ENCODE measurements around the gene PTPRN2.
"Not testable (repeated sequence)": the region's sequence is repeated elsewhere in the genome, so short reads cannot be mapped to it uniquely, and the experiment has no call there.

Gene PTPRN2

DNA sequence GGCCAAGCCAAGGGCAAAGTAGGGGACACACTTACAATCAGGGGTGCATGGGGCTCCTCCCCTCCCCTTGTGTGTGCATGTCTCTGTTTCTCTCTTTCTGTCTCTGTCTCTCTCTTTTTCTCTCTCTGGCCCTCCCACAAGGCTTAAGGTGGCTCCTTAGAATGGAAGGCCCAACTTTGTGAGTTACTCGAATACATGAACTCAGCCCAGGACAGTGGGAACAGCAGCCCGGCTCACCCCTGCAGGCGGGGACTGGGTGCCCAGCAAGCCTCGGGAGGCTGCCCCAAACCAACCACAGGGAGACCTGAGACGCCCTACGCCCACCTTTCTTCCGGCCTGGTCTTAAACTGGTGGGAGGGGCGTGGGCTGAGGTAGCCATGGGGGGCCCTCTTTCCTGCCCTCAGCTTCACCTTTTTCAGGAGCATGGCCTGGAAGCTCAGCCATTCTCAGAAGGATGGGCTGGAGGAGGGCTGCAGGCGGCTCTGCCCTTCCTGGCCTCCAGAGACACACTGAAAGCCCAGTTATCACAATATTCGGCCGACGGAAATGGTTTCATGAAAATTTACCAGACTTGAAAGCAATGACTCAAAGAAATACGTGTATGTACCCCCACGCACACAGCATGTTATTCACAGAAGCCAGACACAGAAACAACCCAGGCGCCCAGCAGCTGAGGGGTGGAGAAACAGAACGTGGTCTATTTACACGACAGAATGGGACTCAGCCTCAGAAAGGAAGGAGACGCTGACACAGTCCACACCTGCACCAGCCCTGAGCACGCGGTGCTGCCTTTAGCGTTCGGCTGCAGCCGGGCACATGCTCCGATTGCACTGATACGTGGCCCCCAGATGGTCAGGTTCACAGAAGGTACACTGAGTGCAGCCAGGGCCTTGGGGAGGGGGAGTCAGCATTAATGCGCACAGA is 229.5 kb downstream of the PTPRN2 start:
- DNase-seq, result no peak

DNA sequence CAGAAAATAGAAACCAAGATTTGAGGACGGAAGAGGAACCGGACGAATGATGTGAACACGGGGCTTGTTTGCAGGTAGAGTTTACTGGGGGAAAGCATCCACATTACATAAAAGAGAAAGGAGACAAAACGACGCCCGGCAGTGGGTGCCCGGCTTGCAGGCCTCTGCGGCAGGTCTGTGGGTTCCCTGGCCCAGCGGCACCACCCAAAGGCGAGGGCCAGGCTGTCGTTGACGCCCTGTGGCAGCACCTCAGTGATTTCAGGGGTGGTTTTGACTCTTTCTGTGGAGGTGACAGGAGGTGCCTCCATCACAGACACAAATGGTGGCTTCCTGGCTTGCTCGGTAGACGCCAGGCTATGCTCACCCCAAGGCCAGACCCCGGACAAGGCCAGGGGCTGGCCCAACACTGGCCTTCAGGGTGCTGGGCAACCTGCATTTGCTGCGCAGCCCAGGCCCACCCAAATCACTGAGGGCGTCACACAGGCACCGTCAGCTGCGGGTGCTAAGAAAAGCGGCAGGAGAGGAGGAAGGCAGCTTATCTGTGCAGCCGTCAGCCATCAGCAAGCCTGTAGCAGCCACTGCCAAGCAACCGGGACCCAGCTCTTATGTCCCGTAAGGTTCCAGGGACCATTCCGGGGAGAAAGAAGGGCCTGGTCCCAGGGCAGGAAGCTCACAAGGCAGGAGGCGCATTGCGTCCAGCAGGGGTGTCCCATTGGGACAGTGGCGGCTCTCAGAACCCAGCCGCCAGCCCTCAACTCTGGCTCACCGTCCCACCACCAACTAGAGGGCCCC is 230.3 kb downstream of the PTPRN2 start:
- DNase-seq, result no peak

DNA sequence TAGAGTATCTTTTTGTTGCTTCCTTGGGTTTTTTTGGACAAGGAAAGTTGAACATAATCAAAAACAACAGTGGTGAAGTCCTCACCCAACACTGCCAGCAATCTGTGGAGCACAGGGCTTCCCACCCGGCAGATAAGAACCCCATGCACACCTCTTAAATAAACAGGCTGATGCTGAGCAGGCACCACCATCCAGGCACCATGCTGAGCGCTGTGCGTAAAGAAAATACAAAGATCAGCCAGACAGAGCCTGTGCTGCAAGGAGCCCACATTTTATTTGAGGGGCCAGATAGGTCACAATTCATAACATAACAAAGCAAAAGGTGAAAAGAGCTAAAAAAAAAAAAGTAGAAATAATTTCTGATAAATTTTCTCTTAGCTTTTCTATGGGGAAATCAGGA is 231.2 kb downstream of the PTPRN2 start:
- DNase-seq, result no peak

DNA sequence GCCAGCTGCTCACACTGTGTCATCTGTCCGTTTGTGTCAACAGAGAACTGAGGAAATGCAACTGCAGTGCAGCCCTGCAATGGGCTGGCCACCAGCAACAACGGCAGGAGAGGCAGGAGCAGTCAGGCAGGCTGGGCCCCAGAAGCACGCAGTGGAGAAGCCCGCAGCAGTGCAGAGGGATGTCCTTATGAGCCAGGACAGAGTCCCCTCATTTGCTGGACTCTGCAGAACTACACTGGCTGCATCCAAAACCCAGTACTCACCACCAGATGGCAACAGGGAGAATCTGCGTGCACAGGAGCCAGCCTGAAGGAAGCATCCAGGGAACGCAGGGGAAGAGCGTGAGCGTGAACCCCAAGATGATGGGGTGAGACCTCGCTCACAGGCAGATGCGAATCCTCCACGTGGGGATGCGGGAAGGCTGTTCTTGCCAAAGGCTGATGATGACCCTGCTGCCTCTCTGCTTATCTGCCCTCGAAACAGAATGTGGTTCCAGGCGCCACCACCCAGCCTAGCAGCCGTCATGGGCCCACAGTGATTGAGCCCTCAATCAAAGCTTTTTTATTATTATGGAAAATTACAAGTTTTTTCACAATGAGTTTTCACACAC is 232.1 kb downstream of the PTPRN2 start:
- no peak for DNase-seq

DNA sequence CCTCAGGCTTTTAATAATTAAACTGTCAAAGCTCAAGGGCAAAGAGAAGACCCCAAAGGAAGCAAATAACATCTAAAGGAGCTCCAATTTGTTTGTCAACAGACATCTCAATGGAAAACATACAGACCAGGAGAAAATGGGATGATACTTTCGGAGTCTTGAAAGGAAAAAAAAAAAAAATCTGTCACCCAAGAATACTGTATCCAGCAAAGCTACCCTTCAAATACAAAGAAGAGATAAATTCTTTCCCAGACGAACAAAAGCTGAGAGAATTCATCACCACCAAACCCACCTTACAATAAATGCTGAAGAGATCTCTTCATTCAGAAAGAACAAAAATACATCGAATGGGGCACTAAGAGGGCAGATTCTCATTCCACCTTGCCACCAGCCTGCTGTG is 232.8 kb downstream of the PTPRN2 start:
- DNase-seq, result no peak

DNA sequence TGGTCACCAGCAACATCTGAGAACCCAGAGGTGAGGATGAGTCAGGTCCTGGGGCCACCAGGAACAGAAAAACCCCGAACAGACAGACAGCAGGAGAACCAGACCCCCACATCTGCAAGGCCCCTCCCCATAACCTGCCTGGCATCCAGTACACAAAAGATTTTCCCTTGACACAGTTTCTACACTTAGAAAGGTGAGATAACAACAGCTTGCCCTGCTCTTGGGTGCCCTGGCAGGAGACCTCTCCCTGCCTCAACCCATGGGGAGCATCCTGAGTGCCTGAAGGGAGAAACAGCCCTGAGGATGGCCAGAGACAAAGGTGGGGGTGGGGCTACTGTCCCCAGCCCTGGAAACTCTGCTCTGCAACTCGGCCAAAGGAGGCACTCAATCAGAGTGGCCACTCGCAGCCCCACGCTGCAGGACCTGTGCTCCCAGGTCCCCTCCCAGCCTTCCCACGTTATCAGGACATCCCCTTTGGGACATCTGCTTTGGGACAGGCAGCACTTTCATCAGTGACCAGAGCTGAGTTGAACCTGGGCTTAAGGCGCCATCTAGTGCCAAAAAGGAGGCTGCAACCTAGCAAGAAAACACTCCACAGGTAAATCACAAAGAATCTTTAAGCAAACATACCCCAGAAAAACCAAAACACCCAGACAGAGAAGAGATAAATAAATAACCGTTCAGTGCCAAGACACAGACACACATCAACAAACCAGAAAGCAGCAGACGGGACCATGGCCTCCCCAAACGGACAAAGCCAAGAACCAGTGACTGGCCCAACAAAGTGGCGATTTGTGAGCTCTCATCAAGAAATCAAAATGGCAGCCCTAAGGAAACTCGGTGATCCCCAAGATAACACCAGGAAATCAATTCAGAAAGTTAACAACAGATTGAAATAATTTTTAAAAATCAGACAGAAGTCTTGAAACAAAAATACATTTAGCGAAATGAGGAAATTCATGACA is 233.7 kb downstream of the PTPRN2 start:
- no peak for DNase-seq

DNA sequence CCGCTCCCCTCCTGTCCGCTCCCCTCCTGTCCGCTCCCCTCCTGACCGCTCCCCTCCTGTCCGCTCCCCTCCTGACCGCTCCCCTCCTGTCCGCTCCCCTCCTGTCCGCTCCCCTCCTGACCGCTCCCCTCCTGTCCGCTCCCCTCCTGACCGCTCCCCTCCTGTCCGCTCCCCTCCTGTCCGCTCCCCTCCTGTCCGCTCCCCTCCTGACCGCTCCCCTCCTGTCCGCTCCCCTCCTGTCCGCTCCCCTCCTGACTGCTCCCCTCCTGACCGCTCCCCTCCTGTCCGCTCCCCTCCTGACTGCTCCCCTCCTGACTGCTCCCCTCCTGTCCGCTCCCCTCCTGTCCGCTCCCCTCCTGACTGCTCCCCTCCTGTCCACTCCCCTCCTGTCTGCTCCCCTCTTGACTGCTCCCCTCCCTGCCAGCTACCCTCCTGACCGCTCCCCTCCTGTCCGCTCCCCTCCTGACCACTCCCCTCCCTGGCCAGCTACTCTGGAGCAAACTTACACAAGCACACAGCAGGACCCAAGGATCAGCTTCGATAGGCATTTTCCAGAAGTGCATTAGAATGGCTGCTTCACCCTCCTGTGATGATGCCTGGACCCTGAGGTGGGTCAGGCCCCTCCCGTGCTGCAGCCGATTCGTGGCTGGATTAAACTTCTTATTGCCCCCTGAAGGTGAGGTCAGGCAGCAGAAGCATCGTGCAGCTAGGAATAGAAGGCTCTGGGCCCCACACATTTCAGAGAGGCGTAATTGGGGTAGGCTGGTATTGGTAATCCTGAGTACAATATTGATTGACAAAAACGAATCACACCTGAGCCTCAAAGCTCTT is 235.5 kb downstream of the PTPRN2 start:
- not testable (repeated sequence) for DNase-seq

DNA sequence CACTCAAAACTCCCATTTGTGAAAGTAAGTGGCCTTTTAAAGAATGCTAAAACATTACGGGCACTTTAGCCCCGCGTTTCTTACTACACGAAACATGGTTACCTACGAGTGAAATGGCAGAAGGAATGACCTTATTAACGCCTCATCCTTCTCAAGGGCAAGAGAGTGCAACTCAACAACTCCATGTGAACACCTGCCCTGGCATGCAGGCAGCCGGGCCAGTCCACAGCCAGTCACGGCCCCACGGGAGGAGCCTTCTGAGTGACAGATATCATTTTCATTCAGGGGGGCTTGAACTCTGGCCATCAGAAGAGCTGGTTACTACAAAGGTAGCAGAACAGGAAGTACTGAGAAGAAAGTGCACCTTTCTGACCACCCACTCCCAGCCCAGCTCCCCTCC is 236.1 kb downstream of the PTPRN2 start:
- DNase-seq, result no peak

DNA sequence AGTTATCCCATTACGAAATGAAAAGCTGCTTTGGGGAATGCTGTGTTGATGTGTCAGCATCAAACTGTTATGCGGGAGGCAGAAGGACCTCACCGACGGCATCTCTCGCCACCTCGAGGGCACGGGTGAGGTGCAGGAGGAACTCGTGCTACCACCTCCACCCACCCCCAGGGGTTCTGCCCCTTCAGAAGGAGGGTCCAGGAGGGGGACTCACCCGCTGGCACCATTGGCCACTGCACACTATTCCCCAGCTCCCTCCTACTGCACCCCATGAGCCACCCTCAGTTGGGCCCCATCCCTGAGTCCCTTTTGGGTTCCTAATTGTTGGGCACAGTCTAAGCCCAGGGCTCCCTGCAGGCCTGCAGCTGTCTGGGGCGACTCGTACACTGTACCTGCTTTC is 236.6 kb downstream of the PTPRN2 start:
- no peak for DNase-seq

DNA sequence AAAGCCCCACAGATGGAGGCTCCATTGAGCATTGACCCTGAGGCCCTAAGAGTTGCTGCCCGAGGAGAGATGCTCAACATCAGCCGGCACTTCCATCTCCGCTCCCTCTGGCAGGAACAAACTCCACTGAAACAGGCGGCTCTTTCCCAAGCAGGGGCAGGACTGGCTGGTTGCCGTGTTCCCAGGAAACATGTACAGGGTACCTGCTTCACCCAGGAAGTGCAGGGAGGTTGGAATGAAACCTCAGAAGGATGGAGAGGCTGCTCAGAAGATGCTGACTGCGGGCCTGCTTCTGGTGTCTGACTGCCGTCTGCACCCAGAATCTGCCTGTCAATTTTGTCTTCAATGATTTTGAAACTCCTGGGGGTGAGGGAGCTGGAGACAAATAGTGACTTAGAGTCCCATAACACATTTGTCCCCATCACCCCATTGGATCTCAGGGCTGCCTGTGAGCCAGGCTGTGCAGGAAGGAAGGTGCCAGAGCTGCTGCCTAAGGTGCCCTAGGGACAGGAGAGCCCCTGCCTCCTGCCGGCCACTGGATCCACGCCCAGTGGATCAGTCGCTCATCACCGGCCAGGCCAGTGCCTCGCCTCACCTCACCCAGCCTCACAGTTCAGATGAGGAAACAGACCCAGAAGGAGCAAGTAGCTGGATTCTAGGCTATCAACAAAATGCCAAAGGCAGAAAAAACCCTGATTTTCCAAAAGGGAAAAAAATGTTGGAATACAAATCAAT is 237.3 kb downstream of the PTPRN2 start:
- no peak for DNase-seq

DNA sequence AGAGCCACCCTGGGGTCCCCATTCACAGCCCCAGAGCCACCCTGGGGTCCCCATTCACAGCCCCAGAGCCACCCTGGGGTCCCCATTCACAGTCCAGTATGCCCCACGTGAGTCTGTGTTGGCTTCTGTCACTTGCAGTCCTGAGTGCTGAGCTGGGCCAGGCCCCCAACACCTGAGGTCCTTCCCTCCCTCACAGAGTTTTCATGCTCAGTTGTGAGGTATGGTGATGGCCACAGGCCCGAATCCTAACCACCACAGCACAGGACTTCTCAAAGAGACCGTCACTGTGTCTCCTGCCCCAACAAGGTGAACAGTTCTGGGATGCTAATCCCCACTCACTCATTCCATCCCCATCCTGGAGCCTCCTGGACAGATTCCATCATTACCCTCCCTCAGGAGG is 239.2 kb downstream of the PTPRN2 start:
- DNase-seq, result no peak

DNA sequence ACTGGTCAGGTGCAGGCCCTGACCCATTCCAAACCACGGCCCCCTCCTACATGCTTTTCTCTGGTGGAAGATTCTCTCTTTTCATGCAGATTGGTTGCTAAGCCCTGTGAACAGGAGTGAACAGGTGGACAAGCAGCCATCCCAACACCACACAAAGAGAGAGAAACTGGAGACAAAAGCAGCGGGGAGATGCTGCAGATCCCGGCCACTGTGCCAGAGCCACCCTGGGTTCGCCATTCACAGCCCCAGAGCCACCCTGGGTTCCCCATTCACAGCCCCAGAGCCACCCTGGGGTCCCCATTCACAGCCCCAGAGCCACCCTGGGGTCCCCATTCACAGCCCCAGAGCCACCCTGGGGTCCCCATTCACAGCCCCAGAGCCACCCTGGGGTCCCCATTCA is 239.6 kb downstream of the PTPRN2 start:
- DNase-seq, result not testable (repeated sequence)

DNA sequence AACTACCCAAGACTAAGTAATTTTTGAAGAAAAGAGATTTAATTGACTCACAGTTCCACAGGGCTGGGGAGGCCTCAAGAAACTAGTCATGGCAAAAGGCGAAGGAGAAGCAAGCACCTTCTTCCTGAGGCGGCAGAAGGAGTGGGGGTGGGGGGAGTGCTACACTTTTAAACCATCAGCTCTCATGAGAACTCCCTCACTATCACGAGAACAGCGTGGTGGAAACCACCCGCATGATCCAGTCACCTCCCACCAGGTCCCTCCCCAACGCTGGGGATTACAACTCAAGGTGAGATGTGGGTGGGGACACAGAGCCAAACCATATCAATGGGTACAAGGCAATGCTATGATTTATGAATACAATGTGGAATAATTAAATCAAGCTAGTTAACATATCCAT is 241.9 kb downstream of the PTPRN2 start:
- no peak for DNase-seq

DNA sequence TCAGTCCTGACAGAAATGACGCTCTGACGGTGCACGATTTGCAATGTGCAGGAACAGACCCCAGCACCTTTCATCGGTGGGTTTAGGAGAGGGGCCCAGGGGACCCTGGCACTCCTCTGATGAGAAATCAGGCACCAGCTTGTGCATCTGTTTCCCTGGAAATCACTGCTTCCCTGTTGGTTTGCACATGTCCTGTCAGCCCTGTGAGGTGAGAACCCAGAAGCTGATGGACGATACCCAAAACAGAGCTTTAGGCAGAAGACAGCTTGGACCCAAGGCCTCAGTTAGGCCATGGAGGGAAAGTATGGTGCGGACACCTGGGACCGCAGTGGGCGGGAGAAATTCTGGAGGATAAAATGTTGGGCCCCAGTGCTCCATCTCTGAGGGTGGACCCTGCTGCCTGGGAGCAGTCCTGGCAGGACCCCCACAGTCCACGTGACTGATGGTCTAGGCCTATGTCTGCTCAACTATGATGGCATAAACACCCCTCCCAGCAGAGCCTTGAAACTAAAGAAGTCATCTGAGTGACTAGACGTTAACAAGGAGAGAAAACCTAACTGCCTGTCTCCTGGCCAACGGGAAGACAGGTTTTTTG is 242.8 kb downstream of the PTPRN2 start:
- no peak for DNase-seq

DNA sequence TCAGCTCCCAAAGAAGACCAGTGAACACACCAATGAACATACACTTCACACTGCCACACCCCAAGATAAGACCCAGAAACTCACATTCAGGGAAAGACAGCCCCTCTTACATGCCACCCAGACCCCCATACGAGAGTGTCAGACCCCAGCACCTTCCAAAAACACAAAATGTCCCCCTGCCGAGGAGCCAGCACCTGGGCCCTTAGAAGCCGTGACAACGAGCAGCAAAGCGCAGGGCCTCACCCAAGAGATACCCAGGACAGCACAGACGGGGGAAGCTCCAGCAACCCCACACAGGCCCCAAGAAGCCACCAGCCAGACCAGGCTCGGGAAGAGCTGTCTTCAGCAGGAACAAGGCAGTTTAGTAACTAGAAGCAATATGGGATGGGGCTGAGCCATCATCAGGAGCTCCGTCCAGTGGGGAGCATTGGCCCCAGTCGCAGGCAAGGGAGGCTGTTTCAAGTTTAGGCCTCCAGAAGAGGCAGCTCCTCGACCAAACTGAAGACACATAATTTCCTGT is 243.6 kb downstream of the PTPRN2 start:
- no peak for DNase-seq

DNA sequence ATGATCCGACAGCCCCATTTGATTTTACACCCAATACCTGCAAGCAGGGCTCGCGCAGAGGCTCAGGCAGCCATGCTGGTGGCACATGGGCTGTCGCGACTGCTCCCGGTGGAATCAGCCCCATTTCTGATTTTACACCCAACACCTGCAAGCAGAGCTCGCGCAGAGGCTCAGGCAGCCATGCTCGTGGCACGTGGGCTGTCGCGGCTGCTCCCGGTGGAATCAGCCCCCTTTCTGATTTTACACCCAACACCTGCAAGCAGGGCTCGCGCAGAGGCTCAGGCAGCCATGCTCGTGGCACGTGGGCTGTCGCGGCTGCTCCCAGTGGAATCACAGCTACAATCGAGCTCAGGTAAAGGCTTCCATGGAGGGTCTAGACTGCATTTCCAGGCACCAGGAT is 244.1 kb downstream of the PTPRN2 start:
- DNase-seq, result no peak

DNA sequence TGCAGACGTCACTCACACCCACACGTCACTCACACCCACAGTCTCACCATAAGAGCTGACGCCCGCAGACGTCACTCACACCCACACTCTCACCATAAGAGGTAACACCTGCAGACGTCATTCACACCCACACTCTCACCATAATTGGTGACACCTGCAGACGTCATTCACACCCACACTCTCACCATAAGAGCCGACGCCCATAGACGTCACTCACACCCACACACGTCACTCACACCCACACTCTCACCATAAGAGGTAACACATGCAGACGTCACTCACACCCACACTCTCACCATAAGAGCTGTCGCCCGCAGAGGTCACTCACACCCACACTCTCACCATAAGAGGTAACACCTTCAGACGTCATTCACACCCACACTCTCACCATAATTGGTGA is 246.5 kb downstream of the PTPRN2 start:
- not testable (repeated sequence) for DNase-seq

DNA sequence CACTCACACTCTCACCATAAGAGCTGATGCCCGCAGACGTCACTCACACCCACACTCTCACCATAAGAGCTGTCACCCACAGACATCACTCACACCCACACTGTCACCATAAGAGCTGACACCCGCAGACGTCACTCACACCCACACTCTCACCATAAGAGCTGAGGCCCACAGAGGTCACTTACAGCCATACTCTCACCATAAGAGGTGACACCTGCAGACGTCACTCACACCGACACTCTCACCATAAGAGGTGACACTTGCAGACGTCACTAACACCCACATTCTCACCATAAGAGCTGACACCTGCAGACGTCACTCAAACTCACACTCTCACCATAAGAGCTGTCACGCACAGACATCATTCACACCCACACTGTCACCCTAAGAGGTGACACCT is 250.7 kb downstream of the PTPRN2 start:
- not testable (repeated sequence) for DNase-seq

DNA sequence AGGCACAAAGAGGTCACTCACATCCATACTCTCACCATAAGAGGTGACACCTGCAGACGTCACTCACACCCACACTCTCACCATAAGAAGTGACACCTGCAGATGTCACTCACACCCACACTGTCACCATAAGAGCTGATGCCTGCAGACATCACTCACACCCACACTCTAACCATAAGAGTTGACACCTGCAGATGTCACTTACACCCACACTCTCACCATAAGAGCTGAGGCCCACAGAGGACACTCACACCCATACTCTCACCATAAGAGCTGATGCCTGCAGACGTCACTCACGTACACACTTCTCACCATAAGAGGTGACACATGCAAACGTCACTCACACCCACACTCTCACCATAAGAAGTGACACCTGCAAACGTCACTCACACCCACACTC is 255.1 kb downstream of the PTPRN2 start:
- DNase-seq, result not testable (repeated sequence)

DNA sequence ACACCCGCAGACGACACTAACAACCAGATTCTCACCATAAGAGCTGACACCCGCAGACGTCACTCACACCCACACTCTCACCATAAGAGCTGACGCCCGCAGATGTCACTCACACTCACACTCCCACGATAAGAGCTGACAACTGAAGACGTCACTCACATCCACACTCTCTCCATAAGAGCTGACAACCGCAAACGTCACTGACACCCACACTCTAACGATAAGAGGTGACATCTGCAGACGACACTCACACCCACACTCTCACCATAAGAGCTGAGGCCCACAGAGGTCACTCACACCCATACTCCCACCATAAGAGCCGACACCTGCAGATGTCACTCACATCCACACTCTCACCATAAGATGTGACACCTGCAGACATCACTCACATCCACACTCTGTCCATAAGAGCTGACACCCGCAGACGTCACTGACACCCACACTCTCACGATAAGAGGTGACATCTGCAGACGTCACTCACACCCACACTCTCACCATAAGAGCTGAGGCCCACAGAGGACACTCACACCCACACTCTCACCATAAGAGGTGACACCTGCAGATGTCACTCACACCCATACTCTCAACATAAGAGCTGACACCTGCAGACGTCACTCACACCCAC is 255.7 kb downstream of the PTPRN2 start:
- not testable (repeated sequence) for DNase-seq
